Measurements from ENCODE around the gene GABRD. TPM values are rescaled to one million over a fixed set of nuclear protein-coding genes. Genes with fewer than 3 reads are reported as not detected.

Gene GABRD
- total and polyA plus RNA-seq, 2 of the 13 experiments (the other 11 are each of a cell fraction or from before 2014, with no cell fraction given): not detected

DNA sequence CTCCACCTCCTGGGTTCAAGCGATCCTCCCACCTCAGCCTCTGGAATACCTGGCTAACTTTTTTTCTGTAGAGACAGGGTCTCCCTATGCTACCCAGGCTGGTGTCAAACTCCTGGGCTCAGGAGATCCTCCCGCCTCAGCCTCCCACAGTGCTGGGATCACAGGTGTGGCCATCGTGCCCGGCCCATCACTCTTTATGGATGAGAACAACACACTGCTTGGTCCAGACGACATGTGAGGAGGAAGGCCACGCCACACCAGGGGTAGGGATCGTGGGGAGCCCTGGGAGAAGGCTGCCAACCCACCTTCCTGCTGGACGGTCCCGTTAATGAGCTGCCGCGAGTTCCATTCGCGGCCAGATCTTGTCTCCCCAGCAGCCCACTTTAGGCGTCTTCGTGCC is 5.0 kb upstream of the GABRD start:
- Histone ChIP-seq H3K4me3 (replicated peaks in 1 of 3; ENCODE audit: insufficient read depth in 1 of 3, low read depth in 2 of 3, low read length in 3 of 3) (no peak overlapping the region), H3K27me3 (ENCODE audit: control insufficient read depth in 1 of 2, insufficient read depth in 2 of 2, low read length in 2 of 2) (peaks cover 24 to 82% of the 10 kb centered on the region in 2 experiments), H3K9ac (ENCODE audit: insufficient read depth, low read depth, low read length) (no peak overlapping the region), H3K9me3 (ENCODE audit: low read length) (no peaks in the 10 kb centered on the region), H3K36me3 (replicated peaks in 1 of 2; ENCODE audit: control insufficient read depth in 1 of 2, insufficient read depth in 2 of 2, low read length in 2 of 2) (no peaks in the 10 kb centered on the region), H3K27ac (ENCODE audit: extremely low read length, insufficient read depth, low read length) (no peak overlapping the region), H3K4me2 (ENCODE audit: low read depth, low read length) (no peak overlapping the region), H4K20me1 (ENCODE audit: insufficient read depth, low read length) (no peaks in the 10 kb centered on the region), H2AFZ (ENCODE audit: low read length) (no peak overlapping the region), H3K79me2 (ENCODE audit: insufficient read depth, low read length) (no peaks in the 10 kb centered on the region), H3K4me1 (ENCODE audit: insufficient read depth, low read length) (no peaks in the 10 kb centered on the region; the same call in 1 of the 2 replicates)
- no peak for DNase-seq (ENCODE audit: low spot score)
- no peak for FAIRE-seq
- BruUV-seq (replicated peaks): no TSS peak
- in situ Hi-C loops (cut with HindIII; ENCODE audit: extremely low pct_ligation_motif_present, low pct_unique_long_range_greater_than_20kb) (no loop called here), intact Hi-C loops (cut with micrococcal nuclease; ENCODE audit: unreplicated experiment) (no loop called here)
- CTCF ChIA-PET (ENCODE audit: low intra/inter-chr PET ratio, low total read pairs): no interaction called here
- ATAC-seq: no peak
- WGBS (ENCODE audit: low lambda C conversion rate): 79% methylated on average over 8 of the region's 15 CpGs
- TF ChIP-seq RARA (CRISPR knock-in tag; IDR thresholded peaks at IDR 0.05): no peak
- TF ChIP-seq ZNF546 (CRISPR knock-in tag; conservative IDR thresholded peaks at IDR 0.05): no peak
- no peak for TF ChIP-seq MLX (CRISPR knock-in tag; IDR thresholded peaks at IDR 0.05)
- no peak for TF ChIP-seq MEIS2 (CRISPR knock-in tag; IDR thresholded peaks at IDR 0.05)
- no peak for TF ChIP-seq PBX3 (CRISPR knock-in tag; IDR thresholded peaks at IDR 0.05; ENCODE audit: borderline replicate concordance)
- TF ChIP-seq ZNF407 (CRISPR knock-in tag; IDR thresholded peaks at IDR 0.05; ENCODE audit: not compliant biosample characterization): no peak
- no peak for TF ChIP-seq ZC3H13 (CRISPR knock-in tag; IDR thresholded peaks at IDR 0.05)
- POLR2A ChIA-PET: no interaction called here

Measured in HepG2 (cell line).